HG03060 (cell line): ENCODE data around the gene PPP1R1B.
A peak's percentile ranks its signal among the peaks of the same experiment; 100 is the strongest.

Experiments
- ATAC-seq: cut with Tn5 transposase; IDR thresholded peaks from one replicate; pipeline ENCODE4 v1.9.1; 2021; ENCODE audit warnings: low read depth, moderate number of reproducible peaks; ENCODE audit not compliant: unreplicated experiment

The PPP1R1B gene

DNA sequence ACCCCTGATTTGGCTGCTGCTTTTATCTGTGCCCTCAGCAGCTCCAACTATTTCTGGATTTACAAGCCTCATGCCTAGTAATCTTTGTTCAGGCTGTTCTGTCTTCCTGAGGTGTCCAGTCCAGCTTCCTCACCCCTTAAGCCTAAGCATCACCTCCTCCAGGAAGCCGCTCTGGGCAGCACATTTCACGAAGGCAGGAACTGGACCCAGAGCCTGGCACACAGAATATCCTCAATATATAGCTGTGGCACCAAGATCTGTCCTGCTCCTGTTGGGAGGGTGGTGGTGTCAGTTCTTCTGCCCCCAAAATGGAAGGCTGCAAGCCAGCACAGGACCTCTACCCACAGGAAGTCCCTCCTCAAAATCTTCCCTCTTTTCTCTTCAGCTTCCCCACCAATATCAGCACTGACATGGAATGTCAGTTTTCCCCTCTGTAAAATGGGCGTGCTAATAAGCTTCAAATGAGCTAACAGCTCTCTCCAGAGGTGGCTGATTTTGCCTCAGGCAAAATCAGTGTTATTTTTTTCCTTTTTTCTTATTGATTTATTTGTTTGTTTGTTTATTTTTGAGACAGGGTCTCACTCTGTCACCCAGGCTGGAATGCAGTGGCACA lies 12.1 kb upstream of the PPP1R1B start:
- ATAC-seq = no peak

GRCh38 chr17:39615434-39615833 lies 11.3 kb upstream of the PPP1R1B start:
- no peak for ATAC-seq

GRCh38 chr17:39617100-39617445 lies 9.7 kb upstream of the PPP1R1B start:
- ATAC-seq = no peak

GRCh38 chr17:39617446-39618245 lies 9.1 kb upstream of the PPP1R1B start:
- ATAC-seq = no peak

GRCh38 chr17:39618246-39618913 lies 8.4 kb upstream of the PPP1R1B start:
- ATAC-seq = no peak

- ATAC-seq = no peak
These were observed 7.6 kb upstream of the PPP1R1B start for GRCh38 chr17:39618956-39619785.

- ATAC-seq = no peak
These were observed 7.0 kb upstream of the PPP1R1B start for GRCh38 chr17:39619786-39620101.

GRCh38 chr17:39621523-39622379 lies 5.0 kb upstream of the PPP1R1B start:
- peak; percentile 74 for ATAC-seq

DNA sequence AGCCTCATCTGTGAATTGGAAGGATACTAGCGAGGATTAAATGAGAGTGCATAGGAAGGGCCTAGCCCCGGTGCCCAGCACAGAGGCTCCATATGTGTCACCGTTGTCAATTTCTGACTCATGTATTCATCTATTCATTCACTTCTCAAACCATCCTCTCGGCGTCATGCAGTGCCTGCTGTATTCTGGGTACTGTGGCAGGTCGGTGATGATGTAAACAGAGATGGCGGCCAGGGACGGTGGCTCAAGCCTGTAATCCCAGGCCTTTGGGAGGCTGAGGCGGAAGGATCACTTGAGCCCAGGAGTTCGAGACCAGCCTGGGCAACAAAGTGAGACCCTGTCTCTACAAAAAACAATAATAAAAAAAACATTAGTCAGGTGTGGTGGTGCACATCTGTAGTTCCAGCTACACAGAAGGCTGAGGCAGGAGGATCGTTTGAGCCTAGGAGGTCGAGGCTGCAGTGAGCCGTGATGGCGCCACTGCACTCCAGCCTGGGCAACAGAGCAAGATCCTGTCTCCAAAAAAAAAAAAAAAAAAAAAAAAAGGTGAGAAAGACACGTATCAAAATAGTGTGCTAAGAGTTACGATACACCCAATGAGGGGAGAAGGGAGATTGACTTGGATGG lies 4.3 kb upstream of the PPP1R1B start:
- ATAC-seq = no peak

DNA sequence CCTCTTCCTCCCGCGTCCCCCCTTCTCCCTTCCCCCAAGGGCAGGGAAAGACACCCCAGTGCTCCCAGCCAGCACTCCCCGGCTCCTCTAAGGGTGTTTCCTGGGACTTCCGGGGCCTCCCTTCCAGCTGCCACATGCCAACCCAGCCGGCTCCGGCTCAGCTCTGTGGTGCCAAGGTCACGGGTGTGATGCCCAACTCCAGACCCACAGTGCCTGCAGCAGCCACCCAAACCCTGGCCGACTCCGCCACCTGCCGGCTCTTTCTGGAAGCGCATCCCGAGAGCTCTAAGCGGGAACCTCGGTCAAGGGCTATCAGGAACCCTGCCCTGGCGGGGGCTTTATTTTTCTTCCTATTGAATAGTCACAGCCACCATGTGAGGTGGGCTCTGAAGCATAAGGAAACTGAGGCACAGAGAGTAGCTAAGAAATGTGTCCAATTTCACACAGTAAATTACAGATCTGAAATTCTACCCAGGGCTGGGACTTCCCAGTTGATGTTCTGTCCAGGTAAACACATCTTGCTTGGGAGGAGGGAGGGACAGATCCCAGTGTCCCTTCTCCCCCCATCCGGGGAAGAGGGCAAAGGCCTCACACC lies 3.3 kb upstream of the PPP1R1B start:
- ATAC-seq = no peak

DNA sequence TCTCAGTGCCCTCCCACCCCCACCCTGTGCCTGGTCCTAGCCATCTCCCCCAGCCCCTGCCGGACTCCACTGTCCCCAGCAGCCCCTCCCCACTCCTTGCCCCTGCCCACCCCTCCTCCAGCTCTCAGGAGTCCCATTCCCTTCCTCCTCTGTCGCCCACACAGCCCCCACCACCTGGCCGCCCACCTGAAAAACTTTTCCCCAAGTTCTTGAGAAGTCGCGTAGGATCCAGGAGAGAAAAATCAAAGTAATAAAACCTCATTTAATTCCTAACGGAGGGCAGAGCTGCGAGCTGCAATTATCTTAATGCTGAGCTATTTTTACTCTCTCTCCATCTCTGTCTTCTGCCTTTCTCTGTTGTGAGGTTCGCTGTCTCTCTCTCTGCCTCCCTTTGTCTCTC lies 2.4 kb upstream of the PPP1R1B start:
- no peak for ATAC-seq

DNA sequence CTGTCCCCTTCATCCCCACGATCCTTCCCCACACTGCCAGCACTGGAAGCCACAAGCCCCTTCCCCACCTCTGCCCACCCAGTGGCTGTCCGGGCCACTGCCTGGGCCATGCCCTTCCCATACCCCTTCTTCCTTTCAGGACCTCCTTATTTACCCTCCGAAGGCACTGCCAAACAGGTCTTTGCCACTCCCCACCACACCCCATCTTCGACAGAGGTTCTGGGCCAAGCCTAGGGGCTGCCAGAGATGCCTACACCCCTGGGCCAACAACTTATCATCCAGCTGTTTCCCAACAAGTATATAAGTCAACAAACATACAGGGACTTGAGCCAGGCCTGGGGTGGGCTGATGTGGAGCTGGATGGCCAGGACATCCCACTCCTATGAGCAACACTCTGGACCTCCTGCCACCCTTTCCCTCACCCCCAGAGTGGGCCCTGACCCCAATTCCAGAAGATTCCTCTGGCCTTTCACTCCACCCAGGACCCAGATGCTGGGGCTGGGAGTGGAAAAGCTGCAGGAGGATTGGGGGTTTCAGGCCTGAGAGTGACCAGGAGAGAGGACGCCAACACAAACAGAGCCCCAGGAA lies 1.5 kb upstream of the PPP1R1B start:
- ATAC-seq = no peak

GRCh38 chr17:39627047-39627711 lies 427 bp downstream of the PPP1R1B start:
- no peak for ATAC-seq

DNA sequence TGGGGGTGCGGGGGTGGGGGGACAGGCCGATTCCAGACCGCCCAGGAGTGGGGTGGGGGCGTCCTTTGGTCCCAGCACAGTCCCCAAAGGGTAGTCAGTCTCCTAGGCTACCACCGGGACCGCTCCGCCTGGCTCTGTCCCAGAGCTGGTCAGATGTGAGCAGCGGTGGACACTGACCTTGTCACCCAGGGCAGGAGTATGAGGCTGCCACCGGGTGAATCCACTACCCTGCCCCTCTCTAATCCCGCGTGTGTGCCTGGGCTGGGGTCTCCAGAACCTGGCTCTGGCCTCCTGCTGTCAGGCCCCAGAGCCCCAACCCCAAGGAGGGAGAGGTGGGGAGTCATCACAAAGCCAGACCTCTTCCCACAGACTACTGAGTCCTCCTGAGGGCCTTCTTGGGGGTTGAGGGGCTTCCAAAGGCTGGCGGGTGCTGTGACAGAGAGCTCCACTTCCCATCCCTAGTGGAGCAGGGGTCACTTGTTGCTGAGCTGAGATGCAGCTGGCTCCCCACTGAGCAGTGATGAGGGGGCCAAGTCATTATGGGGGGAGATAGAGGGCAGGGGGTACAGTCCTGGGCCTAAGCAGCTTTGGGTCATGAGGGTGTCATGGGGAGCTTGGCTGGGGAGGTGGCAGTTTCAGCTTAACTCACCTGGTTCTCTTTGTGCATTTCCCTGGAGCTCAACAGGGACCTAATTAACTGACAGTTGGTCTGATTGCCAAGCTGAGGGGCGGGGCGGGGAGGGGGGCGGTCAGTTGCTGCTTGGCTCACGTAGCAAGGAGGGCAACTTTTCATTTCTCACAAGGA lies 1.2 kb downstream of the PPP1R1B start:
- no peak for ATAC-seq

- ATAC-seq = no peak
These were observed 2.1 kb downstream of the PPP1R1B start for GRCh38 chr17:39628655-39629493.

DNA sequence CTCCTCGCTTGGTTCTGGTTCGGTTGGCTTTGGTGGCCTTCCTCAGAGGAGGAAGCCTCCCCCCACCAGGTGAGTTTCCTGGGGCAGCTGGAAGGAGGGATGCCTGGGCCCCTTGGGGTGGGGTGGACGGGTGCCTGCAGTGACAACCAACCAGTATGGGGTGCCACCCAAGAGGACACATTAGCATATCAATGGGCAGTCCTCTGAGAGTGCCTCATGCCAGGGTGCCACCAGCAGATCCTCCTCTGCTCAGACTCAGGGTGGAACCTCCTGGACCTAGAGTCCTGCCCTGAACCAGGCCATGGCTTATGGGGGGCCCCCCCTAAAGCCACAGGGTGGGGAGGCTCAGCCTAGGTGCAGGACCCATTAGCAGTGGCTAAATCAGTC lies 2.7 kb downstream of the PPP1R1B start:
- no peak for ATAC-seq

DNA sequence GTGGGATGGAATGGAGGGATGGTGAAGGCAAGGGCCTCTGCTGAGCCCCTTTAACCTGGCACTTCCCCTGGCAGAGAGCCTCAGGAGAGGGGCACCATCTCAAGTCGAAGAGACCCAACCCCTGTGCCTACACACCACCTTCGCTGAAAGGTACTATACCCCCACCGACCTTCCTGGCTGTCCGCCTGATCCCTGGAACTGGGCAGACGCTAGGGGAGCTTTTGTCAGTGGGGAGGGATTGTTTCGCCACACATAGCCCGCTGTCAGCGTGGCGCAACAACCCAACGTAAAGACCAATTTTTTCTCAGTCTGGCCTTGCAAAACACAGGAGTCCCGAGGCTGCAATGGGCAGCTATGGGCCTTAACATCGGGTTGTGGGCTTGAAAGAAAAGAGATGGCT lies 3.1 kb downstream of the PPP1R1B start:
- ATAC-seq = no peak
